Tibial artery (tissue), 4 donors: ENCODE data around the gene GALNT1.

Experiments used
- DNase-seq, 2 donors: peaks; one replicate each; pipeline ENCODE4 v3.0.0-alpha.2; 2019
- H3K27ac ChIP-seq, 2 donors: fragments of 200-600 bp; sonication (generic) in 1 of 2; 1 replicate in 1 of 2; 2 replicates in 1 of 2; pipeline ENCODE4 v1.5.1; 2018 to 2019; ENCODE audit warnings: mild to moderate bottlenecking in 1 of 2
- H3K27me3 ChIP-seq, 2 donors: fragments of 200-600 bp; sonication (generic) in 1 of 2; one replicate each; pipeline versions ENCODE4 v1.5.1 to v1.6.0; 2016 to 2019
- H3K36me3 ChIP-seq, 3 donors: fragments of 200-600 bp; sonication (generic) in 2 of 3; one replicate each; pipeline ENCODE4 v1.5.1; 2016 to 2019; ENCODE audit warnings: mild to moderate bottlenecking in 2 of 3
- H3K4me1 ChIP-seq, 4 donors: fragments of 200-600 bp; sonication (generic) in 2 of 4; 1 replicate in 3 of 4; 2 replicates in 1 of 4; pipeline ENCODE4 v1.5.1; 2016 to 2019
- H3K4me3 ChIP-seq, 2 donors: fragments of 200-600 bp; sonication (generic) in 1 of 2; 1 replicate in 1 of 2; 2 replicates in 1 of 2; pipeline ENCODE4 v1.5.1; 2018 to 2019; ENCODE audit warnings: mild to moderate bottlenecking in 2 of 2
- H3K9me3 ChIP-seq, 3 donors: fragments of 200-600 bp; sonication (generic) in 1 of 3; one replicate each; pipeline ENCODE4 v1.5.1; 2016 to 2019
- CTCF ChIP-seq, 2 experiments: fragments of 200-600 bp in 1 of 2; fragments of 450-650 bp in 1 of 2; IDR thresholded peaks; one replicate each; pipeline ENCODE4 v1.5.1; 2017 to 2019; ENCODE audit warnings: antibody characterized with exemption in 2 of 2, mild to moderate bottlenecking in 1 of 2, moderate library complexity in 1 of 2
- intact Hi-C: fragments of 100-400 bp; cut with DNase I; formaldehyde crosslinking; loops from one replicate; pipeline ENCODE4 v1.15.0; 2023; ENCODE audit warnings: low total_unique reads

The GALNT1 gene

GRCh38 chr18:35728676-35729075, 147.1 kb downstream of the GALNT1 start:
- no peaks in the 10 kb centered on the region for H3K36me3 ChIP-seq
- DNase-seq = no peak
- intact Hi-C loops = no loop called here
- H3K4me3 ChIP-seq = no peak overlapping the region
- no peak overlapping the region for H3K27ac ChIP-seq
- H3K27me3 ChIP-seq = no peaks in the 10 kb centered on the region
- H3K9me3 ChIP-seq = peaks cover 0 to 3% (median 0%) of the 10 kb centered on the region in 3 donors
- no peak for TF ChIP-seq CTCF (IDR thresholded peaks at IDR 0.05)
- H3K4me1 ChIP-seq = no peaks in the 10 kb centered on the region

- Histone ChIP-seq H3K4me3 (no peak overlapping the region), H3K27me3 (no peaks in the 10 kb centered on the region), H3K4me1 (no peaks in the 10 kb centered on the region), H3K36me3 (no peaks in the 10 kb centered on the region), H3K27ac (no peak overlapping the region), H3K9me3 (peaks cover 0 to 3% (median 0%) of the 10 kb centered on the region in 3 donors)
- no peak for TF ChIP-seq CTCF (IDR thresholded peaks at IDR 0.05)
- intact Hi-C loops = no loop called here
- DNase-seq = no peak
Observed at GRCh38 chr18:35729991-35730668, 148.6 kb downstream of the GALNT1 start.

- H3K4me3 ChIP-seq = no peak overlapping the region
- no peak overlapping the region for H3K27ac ChIP-seq
- peaks cover 0 to 3% (median 0%) of the 10 kb centered on the region in 3 donors for H3K9me3 ChIP-seq
- H3K36me3 ChIP-seq = no peaks in the 10 kb centered on the region
- H3K4me1 ChIP-seq = no peaks in the 10 kb centered on the region
- H3K27me3 ChIP-seq = no peaks in the 10 kb centered on the region
- intact Hi-C loops = no loop called here
- TF ChIP-seq CTCF (IDR thresholded peaks at IDR 0.05) = no peak
- DNase-seq = no peak
Observed at GRCh38 chr18:35730691-35731370, 149.3 kb downstream of the GALNT1 start.

GRCh38 chr18:35731701-35732100, 150.2 kb downstream of the GALNT1 start:
- H3K9me3 ChIP-seq = peaks cover 0 to 3% (median 0%) of the 10 kb centered on the region in 3 donors
- no peaks in the 10 kb centered on the region for H3K36me3 ChIP-seq
- intact Hi-C loops = no loop called here
- no peak overlapping the region for H3K4me3 ChIP-seq
- no peak overlapping the region for H3K27ac ChIP-seq
- H3K4me1 ChIP-seq = no peaks in the 10 kb centered on the region
- no peak for TF ChIP-seq CTCF (IDR thresholded peaks at IDR 0.05)
- no peaks in the 10 kb centered on the region for H3K27me3 ChIP-seq
- no peak for DNase-seq

- no peaks in the 10 kb centered on the region for H3K4me1 ChIP-seq
- TF ChIP-seq CTCF (IDR thresholded peaks at IDR 0.05) = no peak
- H3K4me3 ChIP-seq = no peak overlapping the region
- intact Hi-C loops = no loop called here
- peaks cover 0 to 3% (median 0%) of the 10 kb centered on the region in 3 donors for H3K9me3 ChIP-seq
- no peak overlapping the region for H3K27ac ChIP-seq
- no peaks in the 10 kb centered on the region for H3K27me3 ChIP-seq
- H3K36me3 ChIP-seq = no peaks in the 10 kb centered on the region
- no peak for DNase-seq
Observed at GRCh38 chr18:35732162-35732561, 150.6 kb downstream of the GALNT1 start.
